8988T (cell line): ENCODE data around the gene IFT52.

ENCODE experiments used
- DNase-seq: peaks from one replicate; pipeline ENCODE4 v3.0.0; 2011

Gene IFT52

DNA sequence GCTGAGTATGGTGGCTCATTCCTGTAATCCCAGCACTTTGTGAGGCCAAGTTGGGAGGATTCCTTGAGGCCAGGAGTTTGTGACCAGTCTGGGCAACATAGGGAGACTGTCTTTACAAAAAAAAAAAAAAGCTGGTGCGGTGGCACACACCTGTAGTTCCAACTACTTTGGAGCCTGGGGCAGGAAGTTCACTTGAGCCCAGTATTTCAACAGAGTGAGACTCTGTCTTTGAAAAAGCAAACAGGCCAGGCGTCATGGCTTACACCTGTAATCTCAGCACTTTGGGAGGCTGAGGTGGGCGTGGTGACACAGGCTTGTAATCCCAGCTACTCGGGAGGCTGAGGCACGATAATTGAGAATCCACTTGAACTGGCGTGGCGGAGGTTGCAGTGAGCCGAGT is 104.8 kb downstream of the IFT52 start:
- no peak for DNase-seq
